NT2/D1 (cell line): Measurements from ENCODE around the gene GAR1.

Source experiments
- SUZ12 ChIP-seq: IDR thresholded peaks from 2 replicates; pipeline ENCODE4 v1.6.1; 2011; ENCODE audit not compliant: insufficient read length, insufficient read depth; ENCODE audit errors: extremely low read depth
- YY1 ChIP-seq: IDR thresholded peaks from 2 replicates; pipeline ENCODE4 v1.6.1; 2011; ENCODE audit not compliant: insufficient read length, insufficient read depth

DNA sequence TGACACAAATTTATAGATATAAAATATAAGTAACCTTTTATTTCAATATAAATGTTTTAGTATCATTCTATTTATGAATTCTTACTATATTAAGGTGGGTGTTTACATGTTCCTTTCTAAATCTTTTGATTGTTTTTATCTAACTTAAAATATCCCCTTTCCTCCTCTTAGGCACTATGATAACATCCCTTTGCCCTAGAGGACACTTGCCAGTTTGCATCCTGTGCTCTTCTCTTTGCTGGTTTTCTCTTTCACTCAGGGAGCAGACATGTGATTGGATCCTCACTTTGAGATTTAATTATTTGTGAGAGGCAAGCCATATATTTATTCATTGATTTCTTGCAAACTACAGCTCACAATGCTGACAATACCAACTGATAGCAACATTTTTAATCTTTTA is 48.6 kb downstream of the GAR1 start:
- no peak for TF ChIP-seq YY1
- no peak for TF ChIP-seq SUZ12
